ENCODE data around the gene RAB20. TPM values are rescaled to one million over a fixed set of nuclear protein-coding genes. Genes with fewer than 3 reads are reported as not detected.

The RAB20 gene
- total and polyA plus RNA-seq, 2 experiments from 2014 or later: 28.3 to 37.4 TPM

- H3K27ac ChIP-seq: no peak overlapping the region
- H3K9me2 ChIP-seq (replicated peaks; ENCODE audit: insufficient read depth): no peaks in the 10 kb centered on the region
- no peaks in the 10 kb centered on the region for H3K9me3 ChIP-seq (ENCODE audit: low read depth)
- TF ChIP-seq EZH2 (IDR thresholded peaks at IDR 0.05; ENCODE audit: borderline replicate concordance): no peak
- TF ChIP-seq EZH2phosphoT487 (IDR thresholded peaks at IDR 0.05; ENCODE audit: low read depth, severe bottlenecking, unreplicated experiment): no peak
- TF ChIP-seq CTCF (IDR thresholded peaks at IDR 0.05; ENCODE audit: poor library complexity): no peak
- 70% methylated on average over 16 of the region's 16 CpGs for WGBS (ENCODE audit: low lambda C conversion rate, missing lambda C conversion rate)
- no peaks in the 10 kb centered on the region for H3K36me3 ChIP-seq (replicated peaks; ENCODE audit: insufficient read depth, low read depth)
- H2AFZ ChIP-seq: no peak overlapping the region
- peaks cover 15% of the 10 kb centered on the region for H3K4me1 ChIP-seq (ENCODE audit: insufficient read depth)
- H4K20me1 ChIP-seq (ENCODE audit: insufficient read depth, poor library complexity, severe bottlenecking): no peaks in the 10 kb centered on the region
- H3K4me2 ChIP-seq: no peak overlapping the region
- no peak for DNase-seq (ENCODE audit: low spot score)
- no peaks in the 10 kb centered on the region for H3K27me3 ChIP-seq
- no peaks in the 10 kb centered on the region for H3K79me2 ChIP-seq
- H3K4me3 ChIP-seq: no peak overlapping the region
Observed at GRCh38 chr13:110597041-110597689, 35.6 kb upstream of the RAB20 start.

DNA sequence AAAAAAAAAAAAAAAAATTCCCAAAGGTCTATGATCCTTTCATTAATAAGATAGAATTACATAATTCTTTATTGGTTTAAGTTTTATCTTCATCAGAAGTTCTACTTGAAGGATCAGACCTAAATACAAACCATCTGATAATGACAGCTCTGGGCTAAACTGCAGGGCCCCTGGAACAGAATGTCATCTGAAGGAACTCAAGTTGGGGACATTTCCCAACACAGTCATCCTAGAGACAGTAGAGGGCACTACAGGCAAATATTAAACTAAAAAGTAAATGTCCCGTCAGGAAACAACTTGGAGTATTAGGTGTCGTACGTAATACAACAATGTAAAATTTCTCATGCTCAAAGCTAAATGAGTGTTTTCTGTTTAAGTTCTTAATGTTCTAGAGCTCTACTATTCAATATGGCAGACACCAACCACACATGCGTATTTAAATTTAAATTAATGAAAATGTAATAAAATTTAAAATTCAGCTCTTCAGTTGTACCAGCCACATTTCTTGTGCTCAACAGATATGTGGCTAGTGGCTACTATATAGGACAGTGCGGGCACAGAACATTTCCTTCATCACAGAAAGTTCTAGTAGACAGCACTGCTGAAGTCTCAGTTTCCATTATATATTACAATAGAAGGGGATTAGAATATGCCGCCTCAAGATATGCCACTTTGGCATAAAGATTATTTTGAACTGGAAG, 32.1 kb upstream of the RAB20 start:
- Histone ChIP-seq H3K4me1 (ENCODE audit: insufficient read depth) (no peaks in the 10 kb centered on the region), H3K27me3 (no peaks in the 10 kb centered on the region), H3K4me3 (no peak overlapping the region), H3K27ac (no peak overlapping the region), H3K4me2 (no peak overlapping the region), H3K79me2 (no peaks in the 10 kb centered on the region), H3K9me2 (replicated peaks; ENCODE audit: insufficient read depth) (no peaks in the 10 kb centered on the region), H2AFZ (no peak overlapping the region), H4K20me1 (ENCODE audit: insufficient read depth, poor library complexity, severe bottlenecking) (no peaks in the 10 kb centered on the region), H3K36me3 (replicated peaks; ENCODE audit: insufficient read depth, low read depth) (no peaks in the 10 kb centered on the region), H3K9me3 (ENCODE audit: low read depth) (no peaks in the 10 kb centered on the region)
- 53% methylated on average over 6 of the region's 6 CpGs for WGBS (ENCODE audit: low lambda C conversion rate, missing lambda C conversion rate)
- DNase-seq (ENCODE audit: low spot score): peak; percentile 70
- no peak for TF ChIP-seq EZH2 (IDR thresholded peaks at IDR 0.05; ENCODE audit: borderline replicate concordance)
- TF ChIP-seq CTCF (IDR thresholded peaks at IDR 0.05; ENCODE audit: poor library complexity): peak; percentile 77
- no peak for TF ChIP-seq EZH2phosphoT487 (IDR thresholded peaks at IDR 0.05; ENCODE audit: low read depth, severe bottlenecking, unreplicated experiment)

DNA sequence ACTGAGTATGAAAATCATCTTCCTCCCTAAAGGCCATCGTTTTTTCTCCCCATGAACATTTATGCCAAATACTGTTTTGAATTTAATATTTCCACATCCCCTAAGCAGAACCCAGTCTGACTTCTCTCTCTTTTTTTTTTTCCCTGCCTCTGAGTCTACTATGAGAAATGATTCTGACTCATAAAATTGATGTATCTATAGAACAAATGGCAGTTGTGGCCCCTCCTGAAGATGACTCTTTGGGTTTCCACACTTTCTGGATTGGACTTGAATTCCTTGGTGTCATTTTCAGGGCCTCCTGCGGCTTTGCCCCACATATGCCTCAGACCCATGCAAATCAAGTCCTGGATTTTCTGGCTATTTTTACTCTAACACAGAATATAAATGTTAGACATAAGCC, 31.1 kb upstream of the RAB20 start:
- H4K20me1 ChIP-seq (ENCODE audit: insufficient read depth, poor library complexity, severe bottlenecking): no peaks in the 10 kb centered on the region
- H3K4me1 ChIP-seq (ENCODE audit: insufficient read depth): no peaks in the 10 kb centered on the region
- no peak overlapping the region for H3K4me3 ChIP-seq
- H3K36me3 ChIP-seq (replicated peaks; ENCODE audit: insufficient read depth, low read depth): no peaks in the 10 kb centered on the region
- no peaks in the 10 kb centered on the region for H3K9me3 ChIP-seq (ENCODE audit: low read depth)
- H2AFZ ChIP-seq: no peak overlapping the region
- DNase-seq (ENCODE audit: low spot score): no peak
- no peak overlapping the region for H3K27ac ChIP-seq
- no peaks in the 10 kb centered on the region for H3K27me3 ChIP-seq
- no peak for TF ChIP-seq CTCF (IDR thresholded peaks at IDR 0.05; ENCODE audit: poor library complexity)
- TF ChIP-seq EZH2 (IDR thresholded peaks at IDR 0.05; ENCODE audit: borderline replicate concordance): no peak
- TF ChIP-seq EZH2phosphoT487 (IDR thresholded peaks at IDR 0.05; ENCODE audit: low read depth, severe bottlenecking, unreplicated experiment): no peak
- H3K79me2 ChIP-seq: no peaks in the 10 kb centered on the region
- H3K4me2 ChIP-seq: no peak overlapping the region
- H3K9me2 ChIP-seq (replicated peaks; ENCODE audit: insufficient read depth): no peaks in the 10 kb centered on the region
- 96% methylated on average over 2 of the region's 2 CpGs for WGBS (ENCODE audit: low lambda C conversion rate, missing lambda C conversion rate)

Measured in hepatocyte (in vitro differentiated cells).